ENCODE results near the gene HARBI1. TPM values are rescaled to one million over a fixed set of nuclear protein-coding genes. Genes with fewer than 3 reads are reported as not detected.

Gene HARBI1
- total and polyA plus RNA-seq, 9 donors: 1.3 to 4.9 (median 2.5) TPM

GRCh38 chr11:46615756-46616155, 1.3 kb downstream of the HARBI1 start:
- Histone ChIP-seq H3K27me3 (no peaks in the 10 kb centered on the region), H3K4me3 (no peak overlapping the region), H3K9me3 (no peaks in the 10 kb centered on the region), H3K27ac (no peak overlapping the region), H3K36me3 (no peaks in the 10 kb centered on the region), H3K4me1 (ENCODE audit: insufficient read depth) (peaks cover 1% of the 10 kb centered on the region)
- no peak for DNase-seq
- 94 to 97% (median 95%) methylated on average over 7 of the region's 7 CpGs for WGBS, 3 donors
- TF ChIP-seq POLR2A (IDR thresholded peaks at IDR 0.05) (no peak), EP300 (IDR thresholded peaks at IDR 0.05) (no peak), CTCF (IDR thresholded peaks at IDR 0.05) (no peak)
- intact Hi-C loops (cut with DNase I): loop anchor here (5.0 to 10.0 kb wide), 3 partner anchors 221 to 231 kb away; partner anchors contain the start of genes MDK (in 2 of the 4) and CHRM4 (in 1 of the 4)

- Histone ChIP-seq H3K36me3 (no peaks in the 10 kb centered on the region), H3K27me3 (no peaks in the 10 kb centered on the region), H3K4me3 (no peak overlapping the region), H3K4me1 (ENCODE audit: insufficient read depth) (no peaks in the 10 kb centered on the region), H3K9me3 (no peaks in the 10 kb centered on the region), H3K27ac (no peak overlapping the region)
- WGBS, 3 donors: 88 to 94% (median 89%) methylated on average over 2 of the region's 2 CpGs
- no peak for DNase-seq
- intact Hi-C loops (cut with DNase I): loop anchor here in 3 of 4 donors (10.0 kb wide), 2 partner anchors 218 to 228 kb away; partner anchors contain the start of genes MDK (in 2 of the 3) and CHRM4 (in 1 of the 3)
- no peak for TF ChIP-seq EP300 (IDR thresholded peaks at IDR 0.05)
- no peak for TF ChIP-seq CTCF (IDR thresholded peaks at IDR 0.05)
- TF ChIP-seq POLR2A (IDR thresholded peaks at IDR 0.05): no peak
These were observed 4.7 kb downstream of the HARBI1 start for GRCh38 chr11:46612326-46612725.

- intact Hi-C loops (cut with DNase I): loop anchor here in 3 of 4 donors (10.0 kb wide), 2 partner anchors 217 to 227 kb away; partner anchors contain the start of genes MDK (in 2 of the 3) and CHRM4 (in 1 of the 3)
- DNase-seq: no peak
- Histone ChIP-seq H3K9me3 (no peaks in the 10 kb centered on the region), H3K27ac (no peak overlapping the region), H3K27me3 (no peaks in the 10 kb centered on the region), H3K4me1 (ENCODE audit: insufficient read depth) (no peaks in the 10 kb centered on the region), H3K4me3 (no peak overlapping the region), H3K36me3 (no peaks in the 10 kb centered on the region)
- TF ChIP-seq POLR2A (IDR thresholded peaks at IDR 0.05) (no peak), EP300 (IDR thresholded peaks at IDR 0.05) (no peak), CTCF (IDR thresholded peaks at IDR 0.05) (no peak)
- 69 to 80% (median 78%) methylated on average over 5 of the region's 5 CpGs for WGBS, 3 donors
These were observed 5.3 kb downstream of the HARBI1 start for GRCh38 chr11:46611526-46612304.

GRCh38 chr11:46609386-46609785, 7.6 kb downstream of the HARBI1 start:
- no peak for DNase-seq
- Histone ChIP-seq H3K4me3 (no peak overlapping the region), H3K27ac (no peak overlapping the region), H3K9me3 (no peaks in the 10 kb centered on the region), H3K36me3 (no peaks in the 10 kb centered on the region), H3K27me3 (no peaks in the 10 kb centered on the region), H3K4me1 (ENCODE audit: insufficient read depth) (no peaks in the 10 kb centered on the region)
- TF ChIP-seq POLR2A (IDR thresholded peaks at IDR 0.05) (no peak), EP300 (IDR thresholded peaks at IDR 0.05) (no peak), CTCF (IDR thresholded peaks at IDR 0.05) (no peak)
- 94 to 98% (median 95%) methylated on average over 6 of the region's 6 CpGs for WGBS, 3 donors
- intact Hi-C loops (cut with DNase I): no loop called here
